GM12892 (cell line): Measurements from ENCODE around the gene DUOXA1.

Experiments
- POLR2A ChIP-seq: IDR thresholded peaks from 2 replicates; pipeline ENCODE4 v1.6.1; 2011; ENCODE audit warnings: low read depth, low read length, control low read depth
- TAF1 ChIP-seq: IDR thresholded peaks from 2 replicates; pipeline ENCODE4 v1.6.1; 2011; ENCODE audit warnings: low read depth, mild to moderate bottlenecking, control low read depth, low read length, borderline replicate concordance

DNA sequence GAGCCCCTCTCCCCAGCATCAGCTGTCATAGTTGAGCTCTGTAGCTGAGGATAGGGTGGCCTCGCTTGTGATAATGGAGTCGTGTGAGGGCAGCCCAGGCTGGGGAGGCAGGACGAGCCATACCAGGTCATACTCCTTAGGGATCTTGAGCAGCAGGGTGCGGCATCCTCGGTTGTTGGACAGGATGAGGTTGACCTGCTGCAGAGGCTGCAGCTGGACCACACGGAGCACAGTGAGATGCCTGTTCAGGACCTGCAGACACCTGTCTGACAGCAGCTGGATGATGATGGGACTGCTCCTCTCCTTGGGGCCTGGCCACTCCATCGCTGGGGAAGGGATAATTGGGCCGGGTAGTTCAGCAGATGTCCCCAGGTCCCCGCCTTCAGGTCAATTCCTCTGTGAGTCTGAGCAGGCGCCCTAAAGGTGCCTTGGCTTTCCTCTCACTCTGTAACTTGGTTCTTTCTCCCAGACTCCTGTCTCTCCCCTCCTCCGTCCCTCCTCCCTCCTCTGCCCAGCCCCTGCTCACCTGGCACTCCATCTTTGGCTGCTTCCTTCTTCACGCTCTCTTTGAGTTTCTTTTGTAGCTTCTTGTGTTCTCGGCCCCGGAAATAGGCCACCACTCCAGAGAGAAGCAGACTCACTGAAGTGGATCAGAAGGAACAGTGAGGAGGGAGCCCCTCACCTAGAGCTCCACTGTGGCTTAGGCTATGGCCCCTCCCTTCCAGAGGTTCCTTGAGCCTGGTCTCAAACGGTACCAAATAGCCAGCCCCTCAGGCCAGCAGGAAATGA, 23.5 kb downstream of the DUOXA1 start:
- TF ChIP-seq TAF1 (no peak), POLR2A (no peak)
